ENCODE measurements around the gene KRTAP20-2. TPM values are rescaled to one million over a fixed set of nuclear protein-coding genes. Genes with fewer than 3 reads are reported as not detected.

KRTAP20-2 gene
- total RNA-seq = not detected

- no peak within 1 kb of the TSS for H3K27ac Mint-ChIP-seq
- H3K4me1 Mint-ChIP-seq (ENCODE audit: low read depth in 2 of 2) = no peaks in the 10 kb centered on the region
- no peak for ATAC-seq
- H3K9me3 Mint-ChIP-seq = peaks cover 4% of the 10 kb centered on the region
- H3K36me3 Mint-ChIP-seq = no peaks in the 10 kb centered on the region
- DNase-seq (ENCODE audit: low spot score) = no peak
- H3K4me3 Mint-ChIP-seq = no peak within 1 kb of the TSS
- no peaks in the 10 kb centered on the region for H3K27me3 Mint-ChIP-seq
These were observed at the start of gene KRTAP20-2 for GRCh38 chr21:30634906-30635305. Gene KRTAP20-2, plus strand, starts transcription at chr21:30635206. Its CDS starts 58 bp downstream, at chr21:30635264.

- DNase-seq (ENCODE audit: low spot score) (no peak), ATAC-seq (no peak)
- H3K4me3 Mint-ChIP-seq = no peak within 1 kb of the TSS
- no peaks in the 10 kb centered on the region for H3K4me1 Mint-ChIP-seq (ENCODE audit: low read depth in 2 of 2)
- H3K27me3 Mint-ChIP-seq = no peaks in the 10 kb centered on the region
- no peaks in the 10 kb centered on the region for H3K36me3 Mint-ChIP-seq
- no peak within 1 kb of the TSS for H3K27ac Mint-ChIP-seq
- H3K9me3 Mint-ChIP-seq = no peaks in the 10 kb centered on the region
These were observed 44.7 kb upstream of the KRTAP20-2 start, which contains the start of gene KRTAP22-2 for GRCh38 chr21:30590297-30590696. Gene KRTAP22-2, minus strand, starts transcription at chr21:30590397.

- ATAC-seq (no peak), DNase-seq (ENCODE audit: low spot score) (no peak)
- no peak within 1 kb of the TSS for H3K27ac Mint-ChIP-seq
- no peaks in the 10 kb centered on the region for H3K36me3 Mint-ChIP-seq
- H3K9me3 Mint-ChIP-seq = no peaks in the 10 kb centered on the region
- H3K27me3 Mint-ChIP-seq = no peaks in the 10 kb centered on the region
- H3K4me3 Mint-ChIP-seq = no peak within 1 kb of the TSS
- no peaks in the 10 kb centered on the region for H3K4me1 Mint-ChIP-seq (ENCODE audit: low read depth in 2 of 2)
These were observed 42.9 kb upstream of the KRTAP20-2 start, which contains the start of gene KRTAP6-3 for GRCh38 chr21:30592140-30592539. Gene KRTAP6-3, plus strand, starts transcription at chr21:30592440. Its CDS starts 6 bp downstream, at chr21:30592446.

GRCh38 chr21:30598802-30599201 lies 36.2 kb upstream of the KRTAP20-2 start, which contains the start of gene KRTAP6-2:
Gene KRTAP6-2, minus strand, starts transcription at chr21:30598902. Its CDS starts 28 bp downstream, at chr21:30598874.
- Mint-ChIP-seq H3K27me3 (no peaks in the 10 kb centered on the region), H3K36me3 (peaks cover 7% of the 10 kb centered on the region), H3K9me3 (peaks cover 5% of the 10 kb centered on the region), H3K4me3 (no peak within 1 kb of the TSS), H3K27ac (no peak within 1 kb of the TSS), H3K4me1 (ENCODE audit: low read depth in 2 of 2) (no peaks in the 10 kb centered on the region)
- no peak for ATAC-seq
- no peak for DNase-seq (ENCODE audit: low spot score)

GRCh38 chr21:30600787-30601186 lies 34.2 kb upstream of the KRTAP20-2 start, which contains the start of gene KRTAP22-1:
Gene KRTAP22-1, plus strand, starts transcription at chr21:30601087.
- no peaks in the 10 kb centered on the region for H3K4me1 Mint-ChIP-seq (ENCODE audit: low read depth in 2 of 2)
- H3K27ac Mint-ChIP-seq = no peak within 1 kb of the TSS
- ATAC-seq (no peak), DNase-seq (ENCODE audit: low spot score) (no peak)
- no peak within 1 kb of the TSS for H3K4me3 Mint-ChIP-seq
- no peaks in the 10 kb centered on the region for H3K27me3 Mint-ChIP-seq
- H3K9me3 Mint-ChIP-seq = peaks cover 10% of the 10 kb centered on the region
- peaks cover 7% of the 10 kb centered on the region for H3K36me3 Mint-ChIP-seq

GRCh38 chr21:30605968-30606367 lies 29.0 kb upstream of the KRTAP20-2 start:
- DNase-seq (ENCODE audit: low spot score) (no peak), ATAC-seq (no peak)
- H3K4me1 Mint-ChIP-seq (ENCODE audit: low read depth in 2 of 2) = no peaks in the 10 kb centered on the region
- no peak overlapping the region for H3K4me3 Mint-ChIP-seq
- peaks cover 7% of the 10 kb centered on the region for H3K36me3 Mint-ChIP-seq
- peaks cover 19% of the 10 kb centered on the region for H3K9me3 Mint-ChIP-seq
- H3K27me3 Mint-ChIP-seq = no peaks in the 10 kb centered on the region
- no peak overlapping the region for H3K27ac Mint-ChIP-seq

GRCh38 chr21:30612132-30612531 lies 22.9 kb upstream of the KRTAP20-2 start:
- no peak for DNase-seq (ENCODE audit: low spot score)
- Mint-ChIP-seq H3K27ac (no peak overlapping the region), H3K4me3 (no peak overlapping the region), H3K9me3 (peaks cover 9% of the 10 kb centered on the region), H3K27me3 (no peaks in the 10 kb centered on the region), H3K36me3 (no peaks in the 10 kb centered on the region), H3K4me1 (ENCODE audit: low read depth in 2 of 2) (no peaks in the 10 kb centered on the region)
- ATAC-seq = no peak

GRCh38 chr21:30613836-30614235 lies 21.2 kb upstream of the KRTAP20-2 start, which contains the start of gene KRTAP6-1:
Gene KRTAP6-1, minus strand, starts transcription at chr21:30613930. Its CDS starts 26 bp downstream, at chr21:30613904.
- H3K27ac Mint-ChIP-seq = no peak within 1 kb of the TSS
- no peaks in the 10 kb centered on the region for H3K4me1 Mint-ChIP-seq (ENCODE audit: low read depth in 2 of 2)
- no peaks in the 10 kb centered on the region for H3K36me3 Mint-ChIP-seq
- no peak within 1 kb of the TSS for H3K4me3 Mint-ChIP-seq
- H3K27me3 Mint-ChIP-seq = no peaks in the 10 kb centered on the region
- no peak for DNase-seq (ENCODE audit: low spot score)
- ATAC-seq = no peak
- H3K9me3 Mint-ChIP-seq = peaks cover 6% of the 10 kb centered on the region

GRCh38 chr21:30615199-30615598 lies 19.8 kb upstream of the KRTAP20-2 start:
- no peaks in the 10 kb centered on the region for H3K4me1 Mint-ChIP-seq (ENCODE audit: low read depth in 2 of 2)
- peaks cover 6% of the 10 kb centered on the region for H3K9me3 Mint-ChIP-seq
- no peak for DNase-seq (ENCODE audit: low spot score)
- ATAC-seq = no peak
- H3K36me3 Mint-ChIP-seq = no peaks in the 10 kb centered on the region
- no peaks in the 10 kb centered on the region for H3K27me3 Mint-ChIP-seq
- H3K27ac Mint-ChIP-seq = no peak overlapping the region
- H3K4me3 Mint-ChIP-seq = no peak overlapping the region

- Mint-ChIP-seq H3K36me3 (no peaks in the 10 kb centered on the region), H3K27ac (no peak within 1 kb of the TSS), H3K9me3 (peaks cover 3% of the 10 kb centered on the region), H3K27me3 (no peaks in the 10 kb centered on the region), H3K4me3 (no peak within 1 kb of the TSS), H3K4me1 (ENCODE audit: low read depth in 2 of 2) (no peaks in the 10 kb centered on the region)
- DNase-seq (ENCODE audit: low spot score) = no peak
- no peak for ATAC-seq
These were observed 18.9 kb upstream of the KRTAP20-2 start, which contains the start of gene KRTAP20-1 for GRCh38 chr21:30616125-30616524. Gene KRTAP20-1, plus strand, starts transcription at chr21:30616425. Its CDS starts 30 bp downstream, at chr21:30616455.

- H3K4me1 Mint-ChIP-seq (ENCODE audit: low read depth in 2 of 2) = no peaks in the 10 kb centered on the region
- no peak overlapping the region for H3K27ac Mint-ChIP-seq
- H3K36me3 Mint-ChIP-seq = no peaks in the 10 kb centered on the region
These were observed 14.9 kb upstream of the KRTAP20-2 start for GRCh38 chr21:30620080-30620479.

GRCh38 chr21:30620522-30620921 lies 14.5 kb upstream of the KRTAP20-2 start, which contains the start of gene KRTAP20-4:
Gene KRTAP20-4, plus strand, starts transcription at chr21:30620627.
- Mint-ChIP-seq H3K9me3 (peaks cover 6% of the 10 kb centered on the region), H3K36me3 (no peaks in the 10 kb centered on the region), H3K4me3 (no peak within 1 kb of the TSS), H3K27ac (no peak within 1 kb of the TSS), H3K4me1 (ENCODE audit: low read depth in 2 of 2) (no peaks in the 10 kb centered on the region), H3K27me3 (no peaks in the 10 kb centered on the region)
- ATAC-seq = no peak
- DNase-seq (ENCODE audit: low spot score) = no peak

More at GRCh38 chr21:30620080-30620479, 14.9 kb upstream of the KRTAP20-2 start:
- Mint-ChIP-seq H3K4me3 (no peak overlapping the region), H3K9me3 (peaks cover 6% of the 10 kb centered on the region), H3K27me3 (no peaks in the 10 kb centered on the region)
- DNase-seq (ENCODE audit: low spot score) (no peak), ATAC-seq (no peak)

- no peak overlapping the region for H3K4me3 Mint-ChIP-seq
- no peak for DNase-seq (ENCODE audit: low spot score)
- H3K4me1 Mint-ChIP-seq (ENCODE audit: low read depth in 2 of 2) = no peaks in the 10 kb centered on the region
- no peak for ATAC-seq
- H3K36me3 Mint-ChIP-seq = no peaks in the 10 kb centered on the region
- no peaks in the 10 kb centered on the region for H3K27me3 Mint-ChIP-seq
- H3K27ac Mint-ChIP-seq = no peak overlapping the region
- peaks cover 14% of the 10 kb centered on the region for H3K9me3 Mint-ChIP-seq
These were observed 11.6 kb upstream of the KRTAP20-2 start for GRCh38 chr21:30623362-30623761.

GRCh38 chr21:30625449-30626165 lies 9.4 kb upstream of the KRTAP20-2 start:
- Mint-ChIP-seq H3K9me3 (peaks cover 17% of the 10 kb centered on the region), H3K36me3 (no peaks in the 10 kb centered on the region), H3K4me1 (ENCODE audit: low read depth in 2 of 2) (no peaks in the 10 kb centered on the region), H3K27me3 (no peaks in the 10 kb centered on the region), H3K27ac (no peak overlapping the region), H3K4me3 (no peak overlapping the region)
- DNase-seq (ENCODE audit: low spot score) (no peak), ATAC-seq (no peak)

All from natural killer cell treated with Interleukin-12 subunit alpha and Interleukin-12 subunit beta and Interleukin-15 and Interleukin-18, amount 100 ng/mL, for 72 hours (primary cell).